Lower leg skin (tissue), 4 donors: ENCODE measurements around the gene ACSL3. TPM values are rescaled to one million over a fixed set of nuclear protein-coding genes. Genes with fewer than 3 reads are reported as not detected.

Experiments used
- DNase-seq, 2 donors: peaks; one replicate each; pipeline ENCODE4 v3.0.0-alpha.2; 2019; ENCODE audit warnings: low spot score in 2 of 2
- H3K4me3 ChIP-seq: fragments of 200-600 bp; sonication (generic); 2 replicates; pipeline ENCODE4 v1.5.1; 2017; ENCODE audit warnings: mild to moderate bottlenecking, low read depth; ENCODE audit not compliant: poor library complexity, severe bottlenecking
- POLR2A ChIP-seq, 2 donors: fragments of 450-650 bp; IDR thresholded peaks; one replicate each; pipeline ENCODE4 v1.6.1; 2016 to 2017; ENCODE audit warnings: antibody characterized with exemption in 2 of 2, mild to moderate bottlenecking in 1 of 2, moderate library complexity in 1 of 2
- WGBS, 2 donors: methylation state at CpG; one replicate each; pipeline ENCODE4 v1.1.5; 2018; 5-methylcytosine and 5-hydroxymethylcytosine counted together
- intact Hi-C: fragments of 100-400 bp; cut with DNase I; formaldehyde crosslinking; loops from one replicate; pipeline ENCODE4 v1.15.0; 2023; ENCODE audit warnings: low total_unique reads
- total RNA-seq, 4 donors: library from RNA; depleted of rRNA; stranded (reverse); fragments of >200 nt; gene quantifications; one replicate each; pipeline ENCODE4 v1.1.0, GENCODE V29; 2016
- TF ChIP-seq, protein P1 (sequence below), 3 donors: fragments of 450-650 bp; IDR thresholded peaks; one replicate each; pipeline ENCODE4 v1.5.1; 2016; ENCODE audit warnings: antibody characterized with exemption in 3 of 3, mild to moderate bottlenecking in 3 of 3, moderate library complexity in 2 of 3

ACSL3 gene
- total RNA-seq, 4 donors from 2014 or later = 32.6 to 132 (median 69.6) TPM

DNA sequence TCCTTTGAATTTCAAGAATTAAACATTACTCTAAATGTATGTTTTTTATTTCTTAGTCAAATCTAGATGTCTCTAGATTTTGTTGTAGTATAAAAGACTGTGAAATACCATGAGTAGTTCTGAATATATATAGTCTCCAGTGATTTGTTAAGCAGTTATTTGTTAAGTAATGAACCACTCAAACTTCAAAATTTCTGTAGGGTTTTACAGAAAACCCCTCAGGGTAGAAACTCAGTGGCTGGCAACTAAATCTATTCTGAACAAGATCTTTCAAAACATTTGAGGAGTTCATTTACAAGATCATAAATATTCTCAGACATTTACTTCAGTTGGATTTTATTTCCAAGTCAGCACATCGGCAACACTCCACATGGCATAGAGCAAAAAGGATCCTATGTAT is 35.8 kb upstream of the ACSL3 start:
- intact Hi-C loops = no loop called here
- DNase-seq = no peak
- TF ChIP-seq, protein P1, sequence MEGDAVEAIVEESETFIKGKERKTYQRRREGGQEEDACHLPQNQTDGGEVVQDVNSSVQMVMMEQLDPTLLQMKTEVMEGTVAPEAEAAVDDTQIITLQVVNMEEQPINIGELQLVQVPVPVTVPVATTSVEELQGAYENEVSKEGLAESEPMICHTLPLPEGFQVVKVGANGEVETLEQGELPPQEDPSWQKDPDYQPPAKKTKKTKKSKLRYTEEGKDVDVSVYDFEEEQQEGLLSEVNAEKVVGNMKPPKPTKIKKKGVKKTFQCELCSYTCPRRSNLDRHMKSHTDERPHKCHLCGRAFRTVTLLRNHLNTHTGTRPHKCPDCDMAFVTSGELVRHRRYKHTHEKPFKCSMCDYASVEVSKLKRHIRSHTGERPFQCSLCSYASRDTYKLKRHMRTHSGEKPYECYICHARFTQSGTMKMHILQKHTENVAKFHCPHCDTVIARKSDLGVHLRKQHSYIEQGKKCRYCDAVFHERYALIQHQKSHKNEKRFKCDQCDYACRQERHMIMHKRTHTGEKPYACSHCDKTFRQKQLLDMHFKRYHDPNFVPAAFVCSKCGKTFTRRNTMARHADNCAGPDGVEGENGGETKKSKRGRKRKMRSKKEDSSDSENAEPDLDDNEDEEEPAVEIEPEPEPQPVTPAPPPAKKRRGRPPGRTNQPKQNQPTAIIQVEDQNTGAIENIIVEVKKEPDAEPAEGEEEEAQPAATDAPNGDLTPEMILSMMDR (IDR thresholded peaks at IDR 0.05) = no peak
- TF ChIP-seq POLR2A (IDR thresholded peaks at IDR 0.05) = no peak
- no peak overlapping the region for H3K4me3 ChIP-seq
- 34 to 47% methylated on average over 1 of the region's 1 CpG for WGBS, 2 donors

DNA sequence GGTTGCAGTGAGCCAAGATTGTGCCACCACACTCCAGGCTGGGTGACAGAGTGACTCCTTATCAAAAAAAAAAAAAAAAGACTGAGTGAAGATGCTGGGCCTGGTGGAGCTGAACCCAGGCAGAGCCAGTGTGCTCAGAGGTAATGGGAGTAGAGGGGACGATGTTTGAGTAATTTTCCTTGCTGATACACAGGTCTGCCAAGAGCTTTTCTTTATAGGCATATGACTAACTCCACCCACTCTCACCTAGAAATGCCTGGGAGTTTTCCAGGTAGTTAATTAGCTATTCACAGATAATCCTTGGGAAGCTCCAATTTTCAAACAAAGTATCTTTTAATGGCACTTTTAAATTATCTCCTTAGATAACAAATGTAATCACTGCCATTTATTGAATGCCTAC is 33.4 kb upstream of the ACSL3 start:
- no peak for DNase-seq
- intact Hi-C loops = no loop called here
- WGBS, 2 donors = 42 to 64% methylated on average over 1 of the region's 1 CpG
- H3K4me3 ChIP-seq = no peak overlapping the region
- TF ChIP-seq POLR2A (IDR thresholded peaks at IDR 0.05) = no peak
- TF ChIP-seq, protein P1 (IDR thresholded peaks at IDR 0.05) = no peak

DNA sequence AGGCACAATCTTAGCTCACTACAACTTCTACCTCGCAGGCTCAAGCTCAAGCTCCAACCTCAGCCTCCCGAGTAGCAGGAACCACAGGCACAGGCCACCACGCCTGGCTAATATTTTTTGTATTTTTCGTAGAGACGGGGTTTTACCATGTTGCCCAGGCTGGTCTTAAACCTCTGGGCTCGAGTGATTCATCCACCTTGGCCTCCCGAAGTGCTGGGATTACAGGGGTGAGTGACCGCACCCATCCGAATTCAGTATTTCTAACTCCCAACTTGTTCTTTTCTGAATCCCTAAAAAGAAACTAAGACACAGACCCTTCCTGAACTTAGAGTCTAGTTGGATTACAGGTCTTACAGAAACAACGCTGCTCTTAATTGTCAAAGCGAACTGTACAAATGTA is 32.3 kb upstream of the ACSL3 start:
- 87 to 90% methylated on average over 11 of the region's 11 CpGs for WGBS, 2 donors
- intact Hi-C loops = no loop called here

DNA sequence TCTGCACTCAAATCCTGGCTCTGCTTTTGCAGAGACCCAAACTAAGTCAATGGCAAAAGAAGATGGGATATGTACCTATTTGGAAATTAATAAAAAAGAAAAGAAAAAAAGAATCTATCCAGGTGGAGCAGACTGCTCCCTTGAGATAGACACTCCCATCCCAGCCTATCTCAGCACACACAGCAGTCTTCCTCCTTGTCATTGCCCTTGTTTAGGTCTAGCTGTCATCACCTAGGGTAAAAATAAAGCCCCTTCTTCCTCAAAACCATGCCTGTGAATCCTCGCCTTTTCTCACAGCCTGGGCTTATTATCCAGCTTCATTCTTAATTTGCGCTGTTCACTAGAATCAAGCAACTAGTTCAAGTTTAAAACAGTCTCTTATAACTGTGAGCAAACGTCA is 30.7 kb upstream of the ACSL3 start:
- WGBS, 2 donors = 76 to 78% methylated on average over 3 of the region's 3 CpGs

More for the DNA sequence above, 32.3 kb upstream of the ACSL3 start:
- no peak overlapping the region for H3K4me3 ChIP-seq
- TF ChIP-seq POLR2A (IDR thresholded peaks at IDR 0.05) = no peak
- TF ChIP-seq, protein P1 (IDR thresholded peaks at IDR 0.05) = no peak
- no peak for DNase-seq

DNA sequence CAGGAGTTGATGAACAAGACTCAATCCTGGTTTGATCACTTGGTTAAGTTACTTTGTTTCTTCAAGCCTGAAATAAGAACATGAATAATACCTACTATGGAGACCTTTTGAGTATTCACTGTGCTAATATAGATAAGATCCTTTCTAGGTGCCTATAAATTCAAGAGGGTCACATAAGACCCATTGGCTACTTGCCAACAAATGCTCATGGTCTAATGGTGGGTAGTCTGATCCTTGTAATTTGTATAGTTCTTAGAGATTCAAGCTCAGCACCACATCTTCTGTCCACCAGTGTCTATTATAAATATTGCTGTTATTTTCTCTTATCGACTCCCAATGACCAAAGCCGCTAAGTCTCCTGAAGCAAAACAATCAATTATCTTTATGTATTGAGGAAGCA is 27.4 kb upstream of the ACSL3 start:
- TF ChIP-seq, protein P1 (IDR thresholded peaks at IDR 0.05) = no peak
- no peak for TF ChIP-seq POLR2A (IDR thresholded peaks at IDR 0.05)
- intact Hi-C loops = no loop called here
- no peak for DNase-seq
- H3K4me3 ChIP-seq = no peak overlapping the region
- WGBS, 2 donors = 93 to 97% methylated on average over 2 of the region's 2 CpGs

More for the DNA sequence above, 30.7 kb upstream of the ACSL3 start:
- no peak for DNase-seq
- no peak overlapping the region for H3K4me3 ChIP-seq
- no peak for TF ChIP-seq POLR2A (IDR thresholded peaks at IDR 0.05)
- TF ChIP-seq, protein P1 (IDR thresholded peaks at IDR 0.05) = no peak
- intact Hi-C loops = no loop called here

DNA sequence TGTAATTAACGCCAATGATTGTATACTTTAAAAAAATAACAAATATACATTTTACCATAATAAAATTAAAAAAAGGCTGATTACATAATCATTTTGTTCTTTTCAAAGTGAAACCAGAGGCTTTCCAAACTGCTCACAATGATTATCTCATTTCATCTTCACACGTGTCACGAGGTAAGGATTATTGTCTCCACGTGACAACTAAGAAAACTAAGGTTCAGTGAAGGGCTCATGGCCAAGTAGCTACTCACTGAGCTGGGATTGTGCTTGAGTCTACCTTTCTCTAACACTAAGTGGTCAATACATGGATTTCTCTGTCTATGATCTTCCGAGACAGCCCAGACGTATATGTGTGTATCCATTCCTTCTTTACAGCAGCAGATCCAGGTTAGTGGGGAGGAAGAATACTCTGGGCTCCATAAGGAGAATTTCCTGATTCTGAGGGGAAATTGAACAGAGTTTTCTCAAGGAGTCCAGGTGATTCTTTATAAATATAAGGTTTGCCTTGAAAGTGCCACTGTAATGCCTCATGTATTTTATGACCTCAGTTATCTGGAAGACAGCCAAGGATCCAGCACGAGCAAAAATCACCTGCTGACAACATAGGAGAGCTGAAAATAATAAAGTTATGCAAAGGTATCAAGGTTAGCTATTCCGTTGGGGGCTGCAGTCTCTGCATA is 25.6 kb upstream of the ACSL3 start:
- DNase-seq = no peak
- intact Hi-C loops = no loop called here
- TF ChIP-seq, protein P1 (IDR thresholded peaks at IDR 0.05) = no peak
- no peak for TF ChIP-seq POLR2A (IDR thresholded peaks at IDR 0.05)
- H3K4me3 ChIP-seq = no peak overlapping the region
- WGBS, 2 donors = 43 to 48% methylated on average over 8 of the region's 8 CpGs
